SU-DHL-6 (cell line): ENCODE data around the gene AFF3.

Source experiments
- H2AFZ ChIP-seq: fragments of 200-600 bp; sonication (generic); 2 replicates; pipeline ENCODE4 v1.6.1; 2014; ENCODE audit warnings: low read depth, mild to moderate bottlenecking, moderate library complexity, mixed read lengths, antibody characterized with exemption, low read length; ENCODE audit not compliant: severe bottlenecking
- H3F3A ChIP-seq: fragments of 200-600 bp; shearing (Covaris generic); 2 replicates; pipeline ENCODE4 v1.6.0; 2016; ENCODE audit warnings: antibody characterized with exemption, mild to moderate bottlenecking; ENCODE audit not compliant: insufficient read depth
- H3K27ac ChIP-seq: fragments of 200-600 bp; sonication (generic); 2 replicates; pipeline ENCODE4 v1.5.1; 2016; ENCODE audit warnings: low read depth, mild to moderate bottlenecking, low read length, moderate library complexity, mixed read lengths
- H3K27me3 ChIP-seq: fragments of 200-600 bp; sonication (generic), shearing (Covaris generic); 2 replicates; pipeline ENCODE4 v1.6.0; 2014; ENCODE audit warnings: mild to moderate bottlenecking, low read length
- H3K36me3 ChIP-seq: fragments of 200-600 bp; sonication (generic); 2 replicates; pipeline ENCODE4 v1.6.1; 2014; ENCODE audit warnings: mild to moderate bottlenecking, low read length, mixed read lengths
- H3K4me2 ChIP-seq: fragments of 300-600, 200-600 bp; shearing (Covaris generic), sonication (generic); 2 replicates; pipeline ENCODE4 v1.6.0; 2014; ENCODE audit warnings: low read length, low read depth, mild to moderate bottlenecking; ENCODE audit not compliant: poor library complexity, severe bottlenecking
- H3K4me3 ChIP-seq: fragments of 200-600 bp; sonication (generic); 2 replicates; pipeline ENCODE4 v1.5.1; 2014; ENCODE audit warnings: antibody characterized with exemption, low read length, mild to moderate bottlenecking, mixed read lengths; ENCODE audit not compliant: insufficient read depth, poor library complexity, severe bottlenecking
- H3K79me2 ChIP-seq: fragments of 200-600 bp; sonication (generic); 2 replicates; pipeline ENCODE4 v1.6.1; 2014; ENCODE audit warnings: mild to moderate bottlenecking, low read length, moderate library complexity; ENCODE audit not compliant: insufficient read depth
- H3K9ac ChIP-seq: fragments of 200-600 bp; sonication (generic); 2 replicates; pipeline ENCODE4 v1.7.0; 2014; ENCODE audit warnings: mild to moderate bottlenecking, low read length
- H3K9me2 ChIP-seq: fragments of 200-600 bp; sonication (generic); replicated peaks from 2 replicates; pipeline ENCODE4 v1.6.1; 2014; ENCODE audit warnings: low read length; ENCODE audit not compliant: insufficient read depth
- H3K9me3 ChIP-seq: fragments of 200-600 bp; sonication (generic); 2 replicates; pipeline ENCODE4 v1.6.1; 2014; ENCODE audit warnings: low read length, mixed read lengths; ENCODE audit not compliant: insufficient read depth
- H4K20me1 ChIP-seq: fragments of 200-600 bp; sonication (generic); 2 replicates; pipeline ENCODE4 v1.6.1; 2014; ENCODE audit warnings: low read depth, mild to moderate bottlenecking, antibody characterized with exemption, low read length, moderate library complexity, mixed read lengths
- EZH2phosphoT487 ChIP-seq: fragments of 200-600 bp; sonication (generic), shearing (Covaris generic); conservative IDR thresholded peaks from 2 replicates; pipeline ENCODE4 v1.6.1; 2018; ENCODE audit warnings: mild to moderate bottlenecking, antibody characterized with exemption, low read length, moderate library complexity, mixed read lengths
- TF ChIP-seq, protein P1 (sequence below): fragments of 200-600 bp; sonication (generic); IDR thresholded peaks from one replicate; pipeline ENCODE4 v1.5.1; 2017; ENCODE audit warnings: antibody characterized with exemption, mild to moderate bottlenecking, low read length, moderate library complexity; ENCODE audit not compliant: insufficient read depth, poor library complexity, severe bottlenecking

AFF3 gene

DNA sequence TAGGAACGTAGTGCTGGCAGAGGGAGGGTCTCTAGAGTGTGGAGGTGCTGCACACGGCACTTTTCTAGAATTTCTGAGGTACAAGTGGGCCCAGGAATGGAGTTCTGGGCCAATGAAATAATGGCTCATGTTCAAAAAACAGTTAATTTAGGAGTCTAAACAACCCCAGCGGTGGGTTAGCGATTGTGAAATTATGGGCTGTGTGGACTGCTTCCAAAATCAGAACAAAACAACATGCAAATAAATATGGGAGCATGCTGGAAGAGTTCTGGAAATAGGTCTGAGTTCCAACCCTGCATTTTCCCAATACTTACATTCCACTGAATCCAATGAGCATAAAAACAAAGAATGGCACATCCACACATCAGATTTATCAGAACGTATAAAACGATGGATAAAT, 317.6 kb downstream of the AFF3 start:
- no peaks in the 10 kb centered on the region for H3K9me2 ChIP-seq
- H3K79me2 ChIP-seq: no peaks in the 10 kb centered on the region
- no peaks in the 10 kb centered on the region for H3K27me3 ChIP-seq
- no peaks in the 10 kb centered on the region for H3K9me3 ChIP-seq
- peaks cover 5% of the 10 kb centered on the region; the same call in 1 of the 2 replicates for H3F3A ChIP-seq
- H3K4me3 ChIP-seq: no peak overlapping the region
- no peak for TF ChIP-seq EZH2phosphoT487
- TF ChIP-seq, protein P1, sequence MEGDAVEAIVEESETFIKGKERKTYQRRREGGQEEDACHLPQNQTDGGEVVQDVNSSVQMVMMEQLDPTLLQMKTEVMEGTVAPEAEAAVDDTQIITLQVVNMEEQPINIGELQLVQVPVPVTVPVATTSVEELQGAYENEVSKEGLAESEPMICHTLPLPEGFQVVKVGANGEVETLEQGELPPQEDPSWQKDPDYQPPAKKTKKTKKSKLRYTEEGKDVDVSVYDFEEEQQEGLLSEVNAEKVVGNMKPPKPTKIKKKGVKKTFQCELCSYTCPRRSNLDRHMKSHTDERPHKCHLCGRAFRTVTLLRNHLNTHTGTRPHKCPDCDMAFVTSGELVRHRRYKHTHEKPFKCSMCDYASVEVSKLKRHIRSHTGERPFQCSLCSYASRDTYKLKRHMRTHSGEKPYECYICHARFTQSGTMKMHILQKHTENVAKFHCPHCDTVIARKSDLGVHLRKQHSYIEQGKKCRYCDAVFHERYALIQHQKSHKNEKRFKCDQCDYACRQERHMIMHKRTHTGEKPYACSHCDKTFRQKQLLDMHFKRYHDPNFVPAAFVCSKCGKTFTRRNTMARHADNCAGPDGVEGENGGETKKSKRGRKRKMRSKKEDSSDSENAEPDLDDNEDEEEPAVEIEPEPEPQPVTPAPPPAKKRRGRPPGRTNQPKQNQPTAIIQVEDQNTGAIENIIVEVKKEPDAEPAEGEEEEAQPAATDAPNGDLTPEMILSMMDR: no peak
- no peak overlapping the region for H3K9ac ChIP-seq
- H3K27ac ChIP-seq: no peak overlapping the region
- H3K4me2 ChIP-seq: no peak overlapping the region
- H4K20me1 ChIP-seq: no peaks in the 10 kb centered on the region
- H2AFZ ChIP-seq: no peak overlapping the region
- H3K36me3 ChIP-seq: no peaks in the 10 kb centered on the region

GRCh38 chr2:99822474-99823207, 319.7 kb downstream of the AFF3 start:
- Histone ChIP-seq H3F3A (peaks cover 5% of the 10 kb centered on the region; the same call in 1 of the 2 replicates), H3K79me2 (no peaks in the 10 kb centered on the region), H3K9ac (no peak overlapping the region), H3K9me2 (no peaks in the 10 kb centered on the region), H3K4me2 (no peak overlapping the region), H4K20me1 (no peaks in the 10 kb centered on the region), H3K4me3 (no peak overlapping the region), H3K27ac (no peak overlapping the region), H3K9me3 (no peaks in the 10 kb centered on the region), H3K36me3 (no peaks in the 10 kb centered on the region), H3K27me3 (no peaks in the 10 kb centered on the region), H2AFZ (no peak overlapping the region)
- TF ChIP-seq, protein P1: no peak
- TF ChIP-seq EZH2phosphoT487: no peak

GRCh38 chr2:99821984-99822383, 320.4 kb downstream of the AFF3 start:
- no peaks in the 10 kb centered on the region for H4K20me1 ChIP-seq
- H2AFZ ChIP-seq: no peak overlapping the region
- no peaks in the 10 kb centered on the region for H3K27me3 ChIP-seq
- no peak overlapping the region for H3K9ac ChIP-seq
- no peaks in the 10 kb centered on the region for H3K9me3 ChIP-seq
- H3K4me3 ChIP-seq: no peak overlapping the region
- H3K9me2 ChIP-seq: no peaks in the 10 kb centered on the region
- no peak for TF ChIP-seq EZH2phosphoT487
- TF ChIP-seq, protein P1: no peak
- no peaks in the 10 kb centered on the region for H3K79me2 ChIP-seq
- no peak overlapping the region for H3K4me2 ChIP-seq
- no peaks in the 10 kb centered on the region for H3K36me3 ChIP-seq
- H3F3A ChIP-seq: peaks cover 5% of the 10 kb centered on the region; the same call in 1 of the 2 replicates
- no peak overlapping the region for H3K27ac ChIP-seq
